Measurements from ENCODE around the gene CCDC27.
A peak's percentile ranks its signal among the peaks of the same experiment; 100 is the strongest.

Gene CCDC27

DNA sequence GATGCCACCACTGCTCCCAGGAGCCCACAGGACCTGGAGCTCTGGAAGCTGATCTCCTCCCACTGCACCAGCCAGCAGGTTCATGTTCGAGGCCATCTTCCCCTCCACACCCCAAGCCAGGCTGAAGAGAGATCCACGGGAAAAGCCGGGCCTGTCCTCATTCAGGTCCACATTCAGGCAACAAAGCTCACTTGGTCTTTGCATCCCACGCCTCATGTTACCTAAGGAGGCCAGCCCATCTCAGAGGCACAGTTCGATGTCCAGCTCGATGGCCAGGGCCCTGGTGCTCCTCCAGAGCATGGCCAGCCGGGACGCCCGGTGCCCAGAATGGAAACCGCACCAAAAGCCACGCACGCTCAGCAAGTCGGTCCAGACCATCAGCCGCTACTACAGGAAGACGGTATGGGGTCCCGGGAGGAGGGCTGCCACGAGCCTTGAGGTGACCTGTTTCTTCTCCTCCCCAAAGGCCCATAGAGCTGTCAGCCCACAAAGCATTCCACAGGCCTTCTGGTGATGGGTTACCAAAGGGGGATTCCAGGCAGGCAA is at the start of gene CCDC27:
TSS of gene CCDC27 (plus strand) at position 51 of the 546 bp plus-strand sequence. CDS start at position 83, 32 bp downstream.
- no peak for DNase-seq

DNA sequence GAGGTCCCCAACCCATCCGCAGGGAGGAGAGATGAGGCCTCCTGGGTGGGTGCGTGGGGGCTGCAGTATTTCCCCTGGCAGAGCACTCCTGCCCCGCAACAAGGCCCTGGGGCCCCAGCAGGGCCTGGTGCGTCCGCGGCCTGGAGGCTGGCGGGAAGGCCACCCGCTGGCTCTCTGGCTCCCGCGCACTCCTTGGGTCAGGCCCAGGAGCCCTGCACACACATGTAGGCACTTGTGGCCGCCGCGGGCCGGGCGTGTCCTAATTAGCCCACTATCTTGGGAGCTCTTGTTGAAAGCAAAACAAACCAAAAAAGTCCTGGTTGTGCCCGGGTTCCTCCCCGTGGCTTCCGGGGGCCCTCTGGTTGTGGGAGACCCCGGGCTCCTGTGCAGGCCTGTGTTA is 49.7 kb upstream of the CCDC27 start:
- no peak for DNase-seq

DNA sequence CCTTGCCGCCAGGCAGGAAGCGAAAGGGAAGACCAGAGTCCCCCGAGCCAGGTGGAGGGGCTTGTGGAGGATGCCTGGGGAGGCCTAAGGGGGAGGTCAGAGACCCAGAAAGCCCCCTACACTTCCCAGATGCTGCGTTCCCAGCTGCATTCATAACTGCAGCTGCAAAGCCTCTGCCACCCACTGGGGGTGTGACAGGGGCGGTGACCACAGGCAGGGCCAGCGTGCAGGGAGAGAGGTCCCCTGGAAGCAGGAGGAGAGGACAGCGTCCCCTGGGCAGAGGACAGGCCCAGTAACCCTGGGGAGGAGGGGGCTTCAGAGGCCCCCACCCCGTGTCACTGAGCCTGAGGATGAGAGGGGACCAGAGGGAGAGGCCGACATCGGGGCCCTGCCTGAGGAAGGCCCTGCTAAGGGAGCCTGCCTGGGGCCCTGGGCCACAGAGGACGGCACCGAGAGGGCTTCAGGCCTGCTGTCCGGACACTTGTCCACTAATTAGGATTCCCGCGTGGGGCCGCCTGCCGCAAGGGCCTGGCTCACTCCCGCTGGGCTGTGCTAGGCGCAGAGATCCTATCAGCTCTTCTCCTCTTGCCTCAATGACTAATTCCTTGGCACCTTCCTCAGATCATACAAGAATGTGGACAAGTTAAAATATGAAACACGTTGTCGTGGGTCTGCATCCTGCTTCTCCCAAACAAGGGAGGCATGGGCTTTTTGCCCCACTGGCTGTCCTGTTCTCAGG is 49.1 kb upstream of the CCDC27 start:
- no peak for DNase-seq

GRCh38 chr1:3703786-3704371 is 48.4 kb upstream of the CCDC27 start:
- no peak for DNase-seq

DNA sequence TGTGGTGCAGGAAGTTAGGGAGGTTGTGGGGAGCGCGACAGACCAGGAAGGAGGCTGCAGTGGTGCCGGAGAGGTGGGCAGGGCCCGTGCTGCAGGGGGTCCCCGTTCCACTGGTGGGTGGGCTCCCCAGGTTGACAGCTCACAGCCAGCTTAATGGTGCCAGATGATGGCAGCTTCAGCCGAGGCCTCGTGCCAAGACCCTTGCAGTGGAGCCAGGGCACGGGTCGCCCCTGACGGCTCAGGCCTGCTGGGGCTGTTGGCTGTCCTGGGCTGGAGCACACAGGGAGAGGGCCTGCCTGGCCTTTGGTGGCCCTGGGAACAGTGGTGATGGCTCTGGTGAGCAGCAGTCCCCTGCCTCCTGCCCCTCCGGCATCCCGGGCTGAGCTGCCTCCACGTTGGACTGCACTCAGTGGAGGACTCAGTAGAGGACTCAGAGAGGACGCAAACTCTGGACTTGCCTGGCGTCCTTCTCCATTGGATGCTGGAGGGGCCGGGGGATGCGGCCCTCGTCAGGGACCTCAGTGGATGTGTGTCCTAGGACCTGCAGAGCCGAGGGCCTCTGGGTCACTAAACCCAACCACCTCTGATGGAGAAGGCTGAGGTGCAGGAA is 46.8 kb upstream of the CCDC27 start:
- DNase-seq, result no peak

GRCh38 chr1:3706651-3707297 is 45.5 kb upstream of the CCDC27 start:
- no peak for DNase-seq

DNA sequence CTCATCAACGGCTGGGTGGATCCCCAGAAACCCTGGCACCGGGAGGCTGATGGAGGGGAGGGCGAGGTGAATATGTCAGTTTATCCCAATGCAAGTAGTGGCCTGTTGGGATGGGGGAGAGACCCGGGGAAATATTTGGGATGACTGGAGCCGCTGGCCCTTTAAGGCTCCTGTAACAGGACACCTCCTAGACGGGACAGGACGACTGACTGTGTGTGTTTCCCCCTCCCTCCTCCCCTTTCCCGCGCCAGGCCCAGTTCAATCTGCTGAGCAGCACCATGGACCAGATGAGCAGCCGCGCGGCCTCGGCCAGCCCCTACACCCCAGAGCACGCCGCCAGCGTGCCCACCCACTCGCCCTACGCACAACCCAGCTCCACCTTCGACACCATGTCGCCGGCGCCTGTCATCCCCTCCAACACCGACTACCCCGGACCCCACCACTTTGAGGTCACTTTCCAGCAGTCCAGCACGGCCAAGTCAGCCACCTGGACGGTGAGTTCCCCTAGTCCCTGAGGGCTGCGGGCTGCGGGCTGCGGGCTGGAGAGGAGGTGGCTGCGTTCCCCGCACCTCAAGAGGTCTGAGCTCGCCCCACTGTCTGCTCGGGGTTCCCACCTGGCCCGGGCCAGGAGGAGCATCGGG is 44.8 kb upstream of the CCDC27 start:
- DNase-seq, result no peak

DNA sequence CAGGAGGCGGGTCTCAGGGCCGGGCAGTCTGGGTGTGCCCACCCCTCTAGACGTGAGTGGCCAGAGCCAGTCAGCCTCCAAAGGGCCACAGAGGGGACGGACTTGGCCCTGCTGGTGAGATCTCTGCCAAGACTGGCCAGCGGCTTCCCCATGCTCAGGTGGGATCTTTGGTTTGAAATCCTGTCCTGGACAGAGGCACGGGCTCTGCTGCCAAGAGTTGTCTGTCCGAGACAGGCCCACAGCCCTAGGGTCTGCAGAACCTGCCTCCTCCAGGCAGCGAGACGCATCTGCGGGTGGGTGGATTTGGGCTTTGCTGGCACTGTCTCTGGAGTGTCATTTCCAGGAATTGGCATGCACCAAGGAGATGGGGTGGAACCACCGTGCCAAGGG is 44.3 kb upstream of the CCDC27 start:
- DNase-seq, result no peak

DNA sequence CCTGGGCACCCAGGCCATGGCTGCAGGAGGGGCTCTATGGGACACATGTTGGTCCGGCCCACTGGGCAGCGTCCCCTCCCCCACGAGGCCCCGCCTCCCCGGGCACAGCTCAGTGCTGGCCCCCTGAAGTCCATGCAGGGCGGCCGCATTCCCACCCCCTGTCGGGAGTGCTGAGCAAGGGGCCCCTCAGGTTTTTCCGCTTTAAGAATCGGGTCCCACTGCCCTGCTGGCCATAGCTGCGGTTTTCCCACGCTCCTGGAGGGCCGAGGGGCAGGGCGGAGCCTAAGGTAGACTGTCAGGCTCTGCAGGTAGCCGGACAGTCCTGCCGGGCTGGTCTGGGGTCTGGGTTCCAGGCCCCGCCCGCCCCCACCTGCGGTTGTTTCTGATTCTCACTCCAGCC is 43.5 kb upstream of the CCDC27 start:
- no peak for DNase-seq

DNA sequence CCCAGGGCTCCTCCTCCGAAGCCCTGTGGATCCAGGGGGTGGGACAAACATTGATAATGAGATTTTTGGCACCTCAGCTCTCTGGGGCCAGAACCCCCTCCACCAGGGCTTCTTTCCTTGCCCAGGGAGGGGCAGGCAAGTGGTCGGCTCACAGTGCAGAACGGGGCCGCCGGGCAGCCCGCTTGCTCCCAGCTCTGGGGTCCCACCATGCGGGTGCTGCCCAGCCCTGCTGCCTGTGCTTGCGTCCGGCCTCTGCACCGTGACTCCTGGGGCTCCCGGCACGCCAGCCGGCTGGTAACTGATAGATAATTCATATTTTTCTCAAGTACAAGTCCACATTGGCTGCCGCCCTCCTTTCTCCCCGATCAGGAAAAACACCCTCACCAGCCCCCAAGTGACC is 42.0 kb upstream of the CCDC27 start:
- DNase-seq, result no peak

DNA sequence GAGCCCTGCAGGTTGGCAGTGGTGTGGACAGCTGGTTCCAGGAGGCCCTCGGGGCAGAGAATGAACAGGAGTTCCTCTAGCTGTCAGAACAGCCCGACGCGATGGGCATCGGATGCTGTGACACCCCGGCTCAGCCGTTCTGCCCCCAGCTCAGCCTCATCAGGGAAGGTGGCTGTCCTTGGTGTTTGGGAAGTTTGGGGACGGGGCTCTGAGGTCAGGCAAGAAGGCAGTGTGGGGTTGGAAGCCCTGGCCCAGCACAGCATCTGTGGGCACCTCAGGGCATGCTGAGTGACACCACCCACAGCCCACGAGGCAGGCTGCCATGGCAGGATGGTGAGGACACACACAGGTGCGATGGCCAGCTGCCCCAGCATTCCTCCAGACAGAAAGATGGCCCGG is 40.9 kb upstream of the CCDC27 start:
- no peak for DNase-seq

- DNase-seq, result no peak
Measured at GRCh38 chr1:3711780-3712451, 40.3 kb upstream of the CCDC27 start.

DNA sequence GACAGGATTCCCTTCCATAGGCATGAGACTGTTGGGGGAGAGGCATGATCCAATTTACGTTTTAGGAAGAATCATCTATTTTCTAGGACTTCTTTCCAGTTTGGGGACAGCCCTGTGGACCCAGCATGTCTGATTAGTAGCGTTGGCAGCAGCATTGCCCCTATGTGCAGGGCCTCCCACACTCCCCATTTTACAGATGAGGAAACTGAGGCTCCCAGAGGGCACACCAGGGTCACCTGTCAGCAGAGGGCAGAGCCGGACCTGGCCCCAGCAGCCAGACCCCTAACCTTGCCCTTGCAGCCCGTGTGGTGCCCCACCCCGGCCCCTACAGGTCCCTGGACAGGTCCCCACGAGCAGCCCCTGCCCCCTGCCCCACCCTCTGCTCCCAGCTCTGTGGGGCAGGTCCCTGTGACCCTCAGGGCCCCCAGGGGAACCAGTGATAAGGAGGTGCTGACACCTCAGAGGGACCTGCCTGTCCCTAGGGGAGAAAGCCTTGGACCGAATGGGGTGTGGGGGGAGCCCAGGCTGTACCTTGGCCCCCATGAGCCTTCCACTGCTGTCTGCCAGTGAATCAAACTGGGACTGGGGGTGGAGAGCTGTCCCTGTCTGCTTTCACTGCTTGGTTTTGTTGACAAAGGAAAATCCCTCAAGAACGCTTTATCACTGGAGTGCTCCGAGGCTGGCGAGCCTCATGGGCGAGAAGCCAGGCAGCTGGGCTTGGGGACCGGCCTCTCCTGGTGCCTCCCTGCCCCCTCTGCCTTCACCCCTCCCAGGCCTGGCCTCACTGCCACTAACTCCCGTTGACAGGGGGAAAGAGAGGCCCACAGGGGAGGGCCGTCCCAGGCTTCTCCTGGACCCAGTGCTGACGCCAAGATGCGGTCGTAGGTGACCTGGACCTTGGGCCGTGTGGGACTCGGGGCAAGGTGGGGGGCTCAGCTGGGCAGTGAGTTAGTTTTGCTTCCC is 39.4 kb upstream of the CCDC27 start:
- DNase-seq, result peak; percentile 64 to 81

- DNase-seq, result no peak
Measured at GRCh38 chr1:3713840-3714239, 38.4 kb upstream of the CCDC27 start.

DNA sequence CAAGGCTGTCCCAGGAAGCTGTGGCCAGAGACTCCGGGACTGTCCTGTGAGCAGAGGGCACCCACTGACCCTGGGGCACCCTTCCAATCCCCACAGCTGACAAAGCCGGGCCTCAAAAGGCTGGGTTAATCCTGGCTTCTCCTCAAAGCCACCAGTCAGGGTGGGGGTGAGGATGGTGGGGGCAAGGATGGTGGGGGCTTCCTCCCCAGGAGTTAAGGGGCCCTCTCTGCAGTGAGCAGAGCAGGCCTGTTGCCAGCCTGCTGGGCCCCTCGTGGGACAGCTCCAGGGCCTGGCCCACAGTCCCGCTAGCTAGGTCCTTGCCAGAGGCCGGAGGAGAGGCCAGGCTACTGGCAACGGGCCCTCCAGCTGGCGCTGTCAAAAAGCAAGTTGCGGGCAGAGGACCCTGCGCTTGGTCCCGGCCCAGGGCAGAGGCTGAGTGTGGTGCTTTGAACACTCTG is 37.9 kb upstream of the CCDC27 start:
- peak; percentile 85 to 88 for DNase-seq

- no peak for DNase-seq
Measured at GRCh38 chr1:3714814-3715213, 37.4 kb upstream of the CCDC27 start.

DNA sequence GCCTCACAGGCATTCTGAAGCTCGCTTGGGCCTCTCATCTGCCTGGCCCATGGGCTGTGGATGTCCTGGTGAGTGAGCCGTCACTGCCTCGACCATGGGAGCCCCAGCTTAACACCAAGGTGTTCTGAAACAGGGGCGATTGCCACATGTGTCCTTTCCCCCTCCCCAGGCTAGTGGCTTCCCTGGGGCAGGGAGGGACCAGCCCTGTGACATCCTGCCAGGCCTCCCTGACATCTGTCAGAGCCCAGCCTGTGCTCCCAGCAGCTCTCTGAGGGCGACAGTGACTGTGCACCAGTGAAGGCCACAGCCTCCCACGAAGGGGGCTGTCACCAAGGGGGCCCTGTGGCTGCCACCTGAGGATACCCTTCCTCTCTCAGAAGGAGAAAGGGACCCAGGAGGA is 35.9 kb upstream of the CCDC27 start:
- DNase-seq, result no peak

GRCh38 chr1:3717041-3717714 is 35.1 kb upstream of the CCDC27 start:
- no peak for DNase-seq

DNA sequence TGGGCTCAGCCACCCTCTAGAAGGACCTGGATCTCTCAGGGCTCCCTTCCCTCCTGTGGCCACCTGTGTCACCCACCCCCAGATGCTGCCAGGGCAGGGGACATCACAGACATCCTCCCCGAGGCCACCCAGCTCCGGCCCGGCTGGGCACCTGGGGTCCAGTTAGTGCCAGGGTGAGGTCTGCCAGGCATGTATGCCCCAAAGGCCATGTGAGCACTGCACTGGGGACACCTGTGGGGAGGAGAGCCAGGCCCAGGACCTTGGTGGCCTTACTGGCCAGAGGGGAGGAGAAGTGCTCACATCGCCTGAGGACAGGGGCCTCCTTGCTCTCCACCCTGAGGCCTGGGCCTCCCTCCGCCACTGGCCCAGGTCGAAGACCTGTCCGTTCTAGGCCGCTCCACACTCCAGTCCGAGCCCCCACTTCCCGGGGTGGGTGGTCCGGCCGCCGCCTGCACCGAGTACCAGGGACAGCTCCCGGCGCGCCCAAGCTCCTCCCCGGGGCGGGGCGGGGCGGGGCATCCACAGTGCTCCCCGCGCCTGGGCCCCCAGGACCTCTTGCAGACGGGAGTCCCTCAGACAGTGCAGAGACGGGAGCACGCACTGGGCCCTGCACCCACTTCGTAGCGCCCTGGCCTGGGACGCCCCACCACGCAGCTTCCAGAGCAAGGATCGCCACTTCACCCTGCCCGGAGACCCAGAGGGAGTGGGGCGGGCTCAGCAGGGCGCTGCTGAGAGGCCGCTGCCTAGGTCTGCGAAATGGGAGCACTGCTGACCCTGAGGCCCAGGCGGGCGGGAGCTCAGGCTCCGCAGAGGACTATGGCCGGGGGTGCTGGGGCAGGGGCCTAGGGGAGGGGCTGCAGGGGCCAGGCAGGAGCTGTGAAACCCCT is 34.3 kb upstream of the CCDC27 start:
- DNase-seq, result no peak
